ENCODE data around the gene GYS1.
"Not testable (repeated sequence)": the region's sequence is repeated elsewhere in the genome, so short reads cannot be mapped to it uniquely, and the experiment has no call there.

GRCh38 chr19:49025599-49025998 lies 32.5 kb upstream of the GYS1 start:
- TF ChIP-seq CTCF, POLR2A (IDR thresholded peaks at IDR 0.05): not testable (repeated sequence)

Measured in suprapubic skin (tissue), 3 donors.